ENCODE data around the gene RPS3. TPM values are rescaled to one million over a fixed set of nuclear protein-coding genes. Genes with fewer than 3 reads are reported as not detected.

The RPS3 gene
- total and polyA plus RNA-seq, 9 of the 15 experiments (the other 6 are each of a cell fraction or from before 2014, with no cell fraction given): 2,700 to 5,771 (median 3,679) TPM

GRCh38 chr11:75350743-75351540 is 48.4 kb upstream of the RPS3 start (continued):
- TF ChIP-seq REST (IDR thresholded peaks at IDR 0.05; ENCODE audit: borderline replicate concordance) (0 out of 2 replicates have a peak, but pooled peaks have one; percentile 3), REST (CRISPR knock-in tag; IDR thresholded peaks at IDR 0.05; ENCODE audit: low read depth) (no peak), ILF3 (IDR thresholded peaks at IDR 0.05; ENCODE audit: borderline replicate concordance) (no peak), NEUROD1 (IDR thresholded peaks at IDR 0.05; ENCODE audit: borderline replicate concordance, low read depth, low read length, partially characterized antibody) (peak; percentile 11), ZBTB7A (IDR thresholded peaks at IDR 0.05; ENCODE audit: borderline replicate concordance, control insufficient read depth, low read depth, low read length) (peak; percentile 68), ETV1 (tag; conservative IDR thresholded peaks at IDR 0.05; ENCODE audit: low read depth) (no peak), NR4A1 (CRISPR knock-in tag; IDR thresholded peaks at IDR 0.05) (no peak), NR4A1 (tag; IDR thresholded peaks at IDR 0.05) (0 out of 2 replicates have a peak, but pooled peaks have one; percentile 56), ZNF740 (CRISPR knock-in tag; IDR thresholded peaks at IDR 0.05) (peak; percentile 50; the same call in 1 of the 2 replicates), ZNF740 (tag; IDR thresholded peaks at IDR 0.05) (no peak), JUN (IDR thresholded peaks at IDR 0.05; ENCODE audit: borderline replicate concordance, low read depth, low read length) (no peak), JUN (CRISPR knock-in tag; IDR thresholded peaks at IDR 0.05; ENCODE audit: borderline replicate concordance) (0 out of 2 replicates have a peak, but pooled peaks have one; percentile 40), MAZ (CRISPR knock-in tag; conservative IDR thresholded peaks at IDR 0.05 in 1 of 2, IDR thresholded peaks at IDR 0.05 in 1 of 2) (peak in 1 of 2 experiments; percentile 33; a peak in 2 of 4 replicates)

Measured in K562 (cell line).